Lower lobe of right lung (tissue), 2 donors: ENCODE results near the gene GRIK4. TPM values are rescaled to one million over a fixed set of nuclear protein-coding genes. Genes with fewer than 3 reads are reported as not detected.
A peak's percentile ranks its signal among the peaks of the same experiment; 100 is the strongest.

Source experiments
- ATAC-seq, 2 donors: fragments of 200-7000 bp; cut with Tn5 transposase; one replicate each; pipeline ENCODE4 v1.9.1; 2020 to 2022; ENCODE audit warnings: mild to moderate bottlenecking in 2 of 2, moderate library complexity in 2 of 2
- DNase-seq: peaks from one replicate; pipeline ENCODE4 v3.0.0-alpha.2; 2020
- H3K27ac ChIP-seq: fragments of 200-600 bp; one replicate; pipeline ENCODE4 v1.8.0; 2022
- H3K27me3 ChIP-seq: fragments of 200-600 bp; one replicate; pipeline ENCODE4 v1.8.0; 2022; ENCODE audit warnings: low read depth
- H3K36me3 ChIP-seq: fragments of 200-600 bp; one replicate; pipeline ENCODE4 v1.8.0; 2022; ENCODE audit warnings: mild to moderate bottlenecking
- H3K4me1 ChIP-seq: fragments of 200-600 bp; one replicate; pipeline ENCODE4 v1.8.0; 2022
- H3K4me3 ChIP-seq: fragments of 200-600 bp; one replicate; pipeline ENCODE4 v1.8.0; 2022; ENCODE audit warnings: mild to moderate bottlenecking
- H3K9me3 ChIP-seq: fragments of 200-600 bp; one replicate; pipeline ENCODE4 v1.8.0; 2022
- intact Hi-C: fragments of 100-400 bp; cut with DNase I; formaldehyde crosslinking; loops from one replicate; pipeline ENCODE4 v1.11.0; 2022
- total RNA-seq: library from RNA; stranded (reverse); fragmentation: NEBNext Ultra II Directional; extraction: Animal tissue kit (Norgen Biotek cat#: 25700); gene quantifications from one replicate; pipeline ENCODE4 v1.2.1, GENCODE V29; 2021
- TF ChIP-seq, protein P1 (sequence below): fragments of 200-600 bp; IDR thresholded peaks from one replicate; pipeline ENCODE4 v1.8.0; 2022; ENCODE audit warnings: antibody characterized with exemption, mild to moderate bottlenecking
- donor health status: DM: no; HTN: yes; CAD: no; lungs with severe emphysema.

The GRIK4 gene
- total RNA-seq, 1 donor from 2014 or later: 2.2 TPM

GRCh38 chr11:120837696-120838095, 326.1 kb downstream of the GRIK4 start:
- intact Hi-C loops: no loop called here
- TF ChIP-seq, protein P1, sequence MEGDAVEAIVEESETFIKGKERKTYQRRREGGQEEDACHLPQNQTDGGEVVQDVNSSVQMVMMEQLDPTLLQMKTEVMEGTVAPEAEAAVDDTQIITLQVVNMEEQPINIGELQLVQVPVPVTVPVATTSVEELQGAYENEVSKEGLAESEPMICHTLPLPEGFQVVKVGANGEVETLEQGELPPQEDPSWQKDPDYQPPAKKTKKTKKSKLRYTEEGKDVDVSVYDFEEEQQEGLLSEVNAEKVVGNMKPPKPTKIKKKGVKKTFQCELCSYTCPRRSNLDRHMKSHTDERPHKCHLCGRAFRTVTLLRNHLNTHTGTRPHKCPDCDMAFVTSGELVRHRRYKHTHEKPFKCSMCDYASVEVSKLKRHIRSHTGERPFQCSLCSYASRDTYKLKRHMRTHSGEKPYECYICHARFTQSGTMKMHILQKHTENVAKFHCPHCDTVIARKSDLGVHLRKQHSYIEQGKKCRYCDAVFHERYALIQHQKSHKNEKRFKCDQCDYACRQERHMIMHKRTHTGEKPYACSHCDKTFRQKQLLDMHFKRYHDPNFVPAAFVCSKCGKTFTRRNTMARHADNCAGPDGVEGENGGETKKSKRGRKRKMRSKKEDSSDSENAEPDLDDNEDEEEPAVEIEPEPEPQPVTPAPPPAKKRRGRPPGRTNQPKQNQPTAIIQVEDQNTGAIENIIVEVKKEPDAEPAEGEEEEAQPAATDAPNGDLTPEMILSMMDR: no peak
- no peak overlapping the region for H3K27ac ChIP-seq
- no peak for ATAC-seq
- no peaks in the 10 kb centered on the region for H3K27me3 ChIP-seq
- DNase-seq: no peak
- H3K9me3 ChIP-seq: no peaks in the 10 kb centered on the region
- H3K4me1 ChIP-seq: no peaks in the 10 kb centered on the region
- H3K4me3 ChIP-seq: no peak overlapping the region
- no peaks in the 10 kb centered on the region for H3K36me3 ChIP-seq

DNA sequence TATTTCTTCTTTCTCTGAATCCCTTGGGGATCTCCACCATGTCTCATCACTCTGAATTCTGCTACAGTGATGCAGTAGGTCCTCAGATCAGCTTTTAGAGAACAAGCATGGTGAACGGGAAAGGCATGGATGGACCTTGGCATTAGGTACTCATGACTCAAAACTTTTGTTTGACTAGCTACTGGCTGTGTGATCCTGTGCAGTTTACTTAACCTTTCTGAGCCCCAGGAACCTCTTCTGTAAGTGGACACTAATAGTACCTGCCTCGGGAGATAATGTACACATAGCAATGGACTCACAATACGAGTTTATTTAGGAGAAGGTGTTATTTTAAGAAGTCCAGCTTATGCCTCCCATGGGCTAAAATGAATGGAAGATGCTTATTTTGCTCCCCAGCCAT, 327.7 kb downstream of the GRIK4 start:
- intact Hi-C loops: no loop called here
- DNase-seq (no peak), ATAC-seq (no peak)
- H3K4me3 ChIP-seq: no peak overlapping the region
- TF ChIP-seq, protein P1: no peak
- H3K27me3 ChIP-seq: no peaks in the 10 kb centered on the region
- no peaks in the 10 kb centered on the region for H3K36me3 ChIP-seq
- H3K9me3 ChIP-seq: no peaks in the 10 kb centered on the region
- H3K27ac ChIP-seq: no peak overlapping the region
- no peaks in the 10 kb centered on the region for H3K4me1 ChIP-seq

GRCh38 chr11:120839846-120840402, 328.4 kb downstream of the GRIK4 start:
- Histone ChIP-seq H3K4me1 (no peaks in the 10 kb centered on the region), H3K27ac (no peak overlapping the region), H3K36me3 (no peaks in the 10 kb centered on the region), H3K27me3 (no peaks in the 10 kb centered on the region), H3K9me3 (no peaks in the 10 kb centered on the region), H3K4me3 (no peak overlapping the region)
- TF ChIP-seq, protein P1: no peak
- intact Hi-C loops: no loop called here
- DNase-seq: no peak
- ATAC-seq: peak; percentile 57 to 67

GRCh38 chr11:120840661-120841060, 329.1 kb downstream of the GRIK4 start:
- no peak for DNase-seq
- Histone ChIP-seq H3K27ac (no peak overlapping the region), H3K4me1 (no peaks in the 10 kb centered on the region), H3K27me3 (no peaks in the 10 kb centered on the region), H3K9me3 (no peaks in the 10 kb centered on the region), H3K36me3 (no peaks in the 10 kb centered on the region), H3K4me3 (no peak overlapping the region)
- intact Hi-C loops: no loop called here
- TF ChIP-seq, protein P1: no peak
- no peak for ATAC-seq

- H3K4me1 ChIP-seq: no peaks in the 10 kb centered on the region
- H3K4me3 ChIP-seq: no peak overlapping the region
- H3K27me3 ChIP-seq: no peaks in the 10 kb centered on the region
- ATAC-seq: no peak
- DNase-seq: no peak
- no peaks in the 10 kb centered on the region for H3K36me3 ChIP-seq
- intact Hi-C loops: no loop called here
- H3K27ac ChIP-seq: no peak overlapping the region
- TF ChIP-seq, protein P1: no peak
- H3K9me3 ChIP-seq: no peaks in the 10 kb centered on the region
Observed at GRCh38 chr11:120841074-120841473, 329.5 kb downstream of the GRIK4 start.
